GM18511 (cell line): ENCODE data around the gene RAB40B.

Experiments
- ATAC-seq: cut with Tn5 transposase; IDR thresholded peaks from one replicate; pipeline ENCODE4 v1.9.1; 2021; ENCODE audit warnings: mild to moderate bottlenecking, moderate library complexity; ENCODE audit not compliant: unreplicated experiment

The RAB40B gene

GRCh38 chr17:82653651-82654528, 44.6 kb downstream of the RAB40B start:
- ATAC-seq: no peak

GRCh38 chr17:82650723-82651122, 47.8 kb downstream of the RAB40B start:
- no peak for ATAC-seq

- no peak for ATAC-seq
Observed at GRCh38 chr17:82649501-82650261, 48.8 kb downstream of the RAB40B start.

- ATAC-seq: no peak
Observed at GRCh38 chr17:82648742-82649331, 49.7 kb downstream of the RAB40B start.

GRCh38 chr17:82648165-82648668, 50.3 kb downstream of the RAB40B start, which contains the start of gene WDR45B:
TSS of gene WDR45B (minus strand) at chr17:82648444. CDS start at chr17:82648340, 104 bp downstream.
- peak; percentile 92 for ATAC-seq

- peak; percentile 22 for ATAC-seq
Observed at GRCh38 chr17:82647593-82648164, 50.8 kb downstream of the RAB40B start.

- ATAC-seq: no peak
Observed at GRCh38 chr17:82645516-82645915, 53.0 kb downstream of the RAB40B start.

- no peak for ATAC-seq
Observed at GRCh38 chr17:82644148-82644547, 54.4 kb downstream of the RAB40B start.

GRCh38 chr17:82642022-82642421, 56.5 kb downstream of the RAB40B start:
- no peak for ATAC-seq

GRCh38 chr17:82640036-82640435, 58.5 kb downstream of the RAB40B start:
- no peak for ATAC-seq

- ATAC-seq: no peak
Observed at GRCh38 chr17:82639628-82640027, 58.9 kb downstream of the RAB40B start.

- no peak for ATAC-seq
Observed at GRCh38 chr17:82638183-82638773, 60.2 kb downstream of the RAB40B start.

- no peak for ATAC-seq
Observed at GRCh38 chr17:82636626-82637598, 61.6 kb downstream of the RAB40B start.

- no peak for ATAC-seq
Observed at GRCh38 chr17:82633343-82633742, 65.2 kb downstream of the RAB40B start.

GRCh38 chr17:82632451-82632850, 66.0 kb downstream of the RAB40B start:
- no peak for ATAC-seq

GRCh38 chr17:82631544-82631943, 67.0 kb downstream of the RAB40B start:
- no peak for ATAC-seq

- no peak for ATAC-seq
Observed at GRCh38 chr17:82630212-82630611, 68.3 kb downstream of the RAB40B start.

GRCh38 chr17:82629748-82630147, 68.8 kb downstream of the RAB40B start:
- no peak for ATAC-seq

- ATAC-seq: no peak
Observed at GRCh38 chr17:82627405-82627804, 71.1 kb downstream of the RAB40B start.
